NCI-H1694 treated with DMSO at 0.1 percent for 48 hours (cell line): ENCODE data around the gene CASP9.
"Not testable (repeated sequence)": the region's sequence is repeated elsewhere in the genome, so short reads cannot be mapped to it uniquely, and the experiment has no call there.

Experiments
- DNase-seq: peaks from one replicate; lab custom pipeline; 2025; lab: John Stamatoyannopoulos, UW

CASP9 gene

GRCh38 chr1:15469361-15469760 is 54.7 kb downstream of the CASP9 start:
- no peak for DNase-seq

GRCh38 chr1:15468145-15468544 is 55.9 kb downstream of the CASP9 start:
- DNase-seq: no peak

GRCh38 chr1:15466955-15467625 is 56.9 kb downstream of the CASP9 start:
- DNase-seq: not testable (repeated sequence)

- no peak for DNase-seq
Measured at GRCh38 chr1:15465674-15466073, 58.3 kb downstream of the CASP9 start.

- DNase-seq: not testable (repeated sequence)
Measured at GRCh38 chr1:15463926-15464322, 60.1 kb downstream of the CASP9 start.

GRCh38 chr1:15463064-15463800 is 60.8 kb downstream of the CASP9 start:
- not testable (repeated sequence) for DNase-seq

- no peak for DNase-seq
Measured at GRCh38 chr1:15460708-15461095, 63.3 kb downstream of the CASP9 start.

GRCh38 chr1:15459771-15460707 is 64.0 kb downstream of the CASP9 start:
- peak; percentile 80 for DNase-seq

GRCh38 chr1:15458388-15458787 is 65.6 kb downstream of the CASP9 start:
- not testable (repeated sequence) for DNase-seq

GRCh38 chr1:15457585-15457984 is 66.4 kb downstream of the CASP9 start:
- no peak for DNase-seq

- no peak for DNase-seq
Measured at GRCh38 chr1:15456313-15456954, 67.6 kb downstream of the CASP9 start, which contains the start of gene CELA2A. CELA2A (plus strand) TSS chr1:15456732; CDS start chr1:15456754, 22 bp downstream.

GRCh38 chr1:15455522-15455921 is 68.5 kb downstream of the CASP9 start:
- no peak for DNase-seq

GRCh38 chr1:15454256-15454655 is 69.8 kb downstream of the CASP9 start:
- peak; percentile 23 for DNase-seq

GRCh38 chr1:15453734-15454133 is 70.3 kb downstream of the CASP9 start:
- no peak for DNase-seq

GRCh38 chr1:15452866-15453571 is 71.0 kb downstream of the CASP9 start:
- DNase-seq: peak; percentile 52

- DNase-seq: no peak
Measured at GRCh38 chr1:15452216-15452615, 71.8 kb downstream of the CASP9 start.

GRCh38 chr1:15451014-15451722 is 72.8 kb downstream of the CASP9 start:
- no peak for DNase-seq

GRCh38 chr1:15449567-15449966 is 74.4 kb downstream of the CASP9 start:
- no peak for DNase-seq

- DNase-seq: no peak
Measured at GRCh38 chr1:15448877-15449462, 75.0 kb downstream of the CASP9 start.

- DNase-seq: no peak
Measured at GRCh38 chr1:15446212-15446611, 77.8 kb downstream of the CASP9 start.
